ENCODE results near the gene CADPS. TPM values are rescaled to one million over a fixed set of nuclear protein-coding genes. Genes with fewer than 3 reads are reported as not detected.

Gene CADPS
- polyA plus RNA-seq, 1 experiment = not detected

- ChIA-PET CTCF (interaction anchor here (0.6 to 0.7 kb wide), 2 partner anchors 158 to 253 kb away, joined by 3 read pairs; no protein-coding TSS in a partner anchor), POLR2A (interaction anchor here (0.6 kb wide), 1 partner anchor 16 kb away, joined by 4 read pairs; no protein-coding TSS in a partner anchor)
- TF ChIP-seq, protein P1, sequence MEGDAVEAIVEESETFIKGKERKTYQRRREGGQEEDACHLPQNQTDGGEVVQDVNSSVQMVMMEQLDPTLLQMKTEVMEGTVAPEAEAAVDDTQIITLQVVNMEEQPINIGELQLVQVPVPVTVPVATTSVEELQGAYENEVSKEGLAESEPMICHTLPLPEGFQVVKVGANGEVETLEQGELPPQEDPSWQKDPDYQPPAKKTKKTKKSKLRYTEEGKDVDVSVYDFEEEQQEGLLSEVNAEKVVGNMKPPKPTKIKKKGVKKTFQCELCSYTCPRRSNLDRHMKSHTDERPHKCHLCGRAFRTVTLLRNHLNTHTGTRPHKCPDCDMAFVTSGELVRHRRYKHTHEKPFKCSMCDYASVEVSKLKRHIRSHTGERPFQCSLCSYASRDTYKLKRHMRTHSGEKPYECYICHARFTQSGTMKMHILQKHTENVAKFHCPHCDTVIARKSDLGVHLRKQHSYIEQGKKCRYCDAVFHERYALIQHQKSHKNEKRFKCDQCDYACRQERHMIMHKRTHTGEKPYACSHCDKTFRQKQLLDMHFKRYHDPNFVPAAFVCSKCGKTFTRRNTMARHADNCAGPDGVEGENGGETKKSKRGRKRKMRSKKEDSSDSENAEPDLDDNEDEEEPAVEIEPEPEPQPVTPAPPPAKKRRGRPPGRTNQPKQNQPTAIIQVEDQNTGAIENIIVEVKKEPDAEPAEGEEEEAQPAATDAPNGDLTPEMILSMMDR (IDR thresholded peaks at IDR 0.05; ENCODE audit: insufficient read depth, low read depth, low read length) = no peak
- DNase-seq (ENCODE audit: low read depth) = no peak
- Histone ChIP-seq H3K27me3 (ENCODE audit: control insufficient read depth, insufficient read depth, low read length) (peaks cover 58% of the 10 kb centered on the region), H3K4me3 (ENCODE audit: low read depth, low read length) (no peak overlapping the region), H3K36me3 (ENCODE audit: control insufficient read depth, insufficient read depth, low read length) (no peaks in the 10 kb centered on the region)
Measured at GRCh38 chr3:62369476-62369743, 505.8 kb downstream of the CADPS start.

GRCh38 chr3:62368705-62369475, 506.3 kb downstream of the CADPS start:
- POLR2A ChIA-PET = interaction anchor here (0.6 kb wide), 1 partner anchor 16 kb away, joined by 4 read pairs; no protein-coding TSS in a partner anchor
- CTCF ChIA-PET = interaction anchor here (0.6 to 1.2 kb wide), 3 partner anchors 38 to 253 kb away, joined by 3 read pairs; no protein-coding TSS in a partner anchor
- Histone ChIP-seq H3K27me3 (ENCODE audit: control insufficient read depth, insufficient read depth, low read length) (peaks cover 53% of the 10 kb centered on the region), H3K36me3 (ENCODE audit: control insufficient read depth, insufficient read depth, low read length) (no peaks in the 10 kb centered on the region), H3K4me3 (ENCODE audit: low read depth, low read length) (no peak overlapping the region)
- TF ChIP-seq, protein P1 (IDR thresholded peaks at IDR 0.05; ENCODE audit: insufficient read depth, low read depth, low read length) = no peak
- DNase-seq (ENCODE audit: low read depth) = no peak

GRCh38 chr3:62368290-62368704, 506.9 kb downstream of the CADPS start:
- CTCF ChIA-PET = interaction anchor here (1.2 kb wide), 1 partner anchor 38 kb away, joined by 3 read pairs; no protein-coding TSS in a partner anchor
- Histone ChIP-seq H3K27me3 (ENCODE audit: control insufficient read depth, insufficient read depth, low read length) (peaks cover 51% of the 10 kb centered on the region), H3K4me3 (ENCODE audit: low read depth, low read length) (no peak overlapping the region), H3K36me3 (ENCODE audit: control insufficient read depth, insufficient read depth, low read length) (no peaks in the 10 kb centered on the region)
- TF ChIP-seq, protein P1 (IDR thresholded peaks at IDR 0.05; ENCODE audit: insufficient read depth, low read depth, low read length) = no peak
- POLR2A ChIA-PET = no interaction called here
- no peak for DNase-seq (ENCODE audit: low read depth)

DNA sequence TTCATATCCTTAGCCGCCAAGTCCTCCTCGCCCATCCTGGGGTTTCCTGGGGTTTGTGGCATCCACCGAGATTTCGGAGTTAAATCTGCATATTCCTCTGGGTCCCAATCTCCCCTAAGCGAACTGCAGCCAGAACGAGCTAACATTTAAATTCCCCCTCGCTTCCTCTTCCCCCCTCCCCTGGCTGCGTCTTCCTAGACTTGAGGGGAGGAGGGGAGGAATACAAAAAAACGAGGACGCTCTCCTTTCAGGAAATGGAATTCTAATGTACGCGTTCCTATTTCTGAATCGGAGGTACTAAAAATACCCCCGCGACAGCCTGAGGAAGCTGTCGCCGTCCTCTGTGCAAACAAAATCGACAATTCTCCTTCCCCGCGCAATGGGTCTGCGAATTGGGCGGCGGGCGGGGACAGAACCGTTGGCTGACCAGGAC, 507.4 kb downstream of the CADPS start:
- POLR2A ChIA-PET = no interaction called here
- TF ChIP-seq, protein P1 (IDR thresholded peaks at IDR 0.05; ENCODE audit: insufficient read depth, low read depth, low read length) = no peak
- no peak overlapping the region for H3K4me3 ChIP-seq (ENCODE audit: low read depth, low read length)
- CTCF ChIA-PET = interaction anchor here (1.2 kb wide), 1 partner anchor 37 kb away, joined by 3 read pairs; no protein-coding TSS in a partner anchor
- H3K36me3 ChIP-seq (ENCODE audit: control insufficient read depth, insufficient read depth, low read length) = no peaks in the 10 kb centered on the region
- DNase-seq (ENCODE audit: low read depth) = no peak
- peaks cover 47% of the 10 kb centered on the region for H3K27me3 ChIP-seq (ENCODE audit: control insufficient read depth, insufficient read depth, low read length)

- ChIA-PET CTCF (no interaction called here), POLR2A (no interaction called here)
- H3K4me3 ChIP-seq (ENCODE audit: low read depth, low read length) = no peak overlapping the region
- TF ChIP-seq, protein P1 (IDR thresholded peaks at IDR 0.05; ENCODE audit: insufficient read depth, low read depth, low read length) = no peak
- DNase-seq (ENCODE audit: low read depth) = no peak
- H3K27me3 ChIP-seq (ENCODE audit: control insufficient read depth, insufficient read depth, low read length) = peaks cover 38% of the 10 kb centered on the region
- no peaks in the 10 kb centered on the region for H3K36me3 ChIP-seq (ENCODE audit: control insufficient read depth, insufficient read depth, low read length)
Measured at GRCh38 chr3:62366126-62366484, 509.1 kb downstream of the CADPS start.
